Measurements from ENCODE around the gene UNCX. TPM values are rescaled to one million over a fixed set of nuclear protein-coding genes. Genes with fewer than 3 reads are reported as not detected.
"Not testable (repeated sequence)": the region's sequence is repeated elsewhere in the genome, so short reads cannot be mapped to it uniquely, and the experiment has no call there.

UNCX gene
- total and polyA plus RNA-seq, 2 experiments from 2014 or later = 6.7 to 11.8 TPM

GRCh38 chr7:1260244-1260635 is 27.6 kb downstream of the UNCX start:
- Histone ChIP-seq H3K9me3 (ENCODE audit: low read depth) (no peaks in the 10 kb centered on the region), H3K27me3 (peaks cover 27% of the 10 kb centered on the region), H3K4me1 (ENCODE audit: low read depth) (no peaks in the 10 kb centered on the region), H3K4me3 (no peak overlapping the region), H3K27ac (no peak overlapping the region), H3K36me3 (no peaks in the 10 kb centered on the region)
- TF ChIP-seq CTCF (IDR thresholded peaks at IDR 0.05; ENCODE audit: low read depth, low read length) = no peak
- no peak for DNase-seq (ENCODE audit: low read depth in 1 of 2, low spot score in 1 of 2)

GRCh38 chr7:1261036-1261435 is 28.4 kb downstream of the UNCX start:
- H3K4me1 ChIP-seq (ENCODE audit: low read depth); DNase-seq (ENCODE audit: low read depth in 1 of 2, low spot score in 1 of 2); H3K4me3 ChIP-seq; H3K9me3 ChIP-seq (ENCODE audit: low read depth); H3K36me3 ChIP-seq; H3K27ac ChIP-seq: not testable (repeated sequence)
- H3K27me3 ChIP-seq = peaks cover 30% of the 10 kb centered on the region

GRCh38 chr7:1262441-1262840 is 29.8 kb downstream of the UNCX start:
- no peak for TF ChIP-seq CTCF (IDR thresholded peaks at IDR 0.05; ENCODE audit: low read depth, low read length)
- Histone ChIP-seq H3K27me3 (peaks cover 28% of the 10 kb centered on the region), H3K36me3 (no peaks in the 10 kb centered on the region)

GRCh38 chr7:1263391-1263951 is 30.8 kb downstream of the UNCX start:
- DNase-seq (ENCODE audit: low read depth in 1 of 2, low spot score in 1 of 2) = no peak
- Histone ChIP-seq H3K4me1 (ENCODE audit: low read depth) (no peaks in the 10 kb centered on the region), H3K9me3 (ENCODE audit: low read depth) (no peaks in the 10 kb centered on the region), H3K27ac (no peak overlapping the region), H3K4me3 (no peak overlapping the region), H3K36me3 (no peaks in the 10 kb centered on the region), H3K27me3 (peaks cover 28% of the 10 kb centered on the region)
- TF ChIP-seq CTCF (IDR thresholded peaks at IDR 0.05; ENCODE audit: low read depth, low read length) = no peak

More at GRCh38 chr7:1262441-1262840, 29.8 kb downstream of the UNCX start:
- no peaks in the 10 kb centered on the region for H3K4me1 ChIP-seq (ENCODE audit: low read depth)
- no peak overlapping the region for H3K27ac ChIP-seq
- DNase-seq (ENCODE audit: low read depth in 1 of 2, low spot score in 1 of 2) = no peak
- no peak overlapping the region for H3K4me3 ChIP-seq
- no peaks in the 10 kb centered on the region for H3K9me3 ChIP-seq (ENCODE audit: low read depth)

GRCh38 chr7:1264345-1265280 is 31.9 kb downstream of the UNCX start:
- Histone ChIP-seq H3K4me3 (no peak overlapping the region), H3K36me3 (no peaks in the 10 kb centered on the region), H3K27ac (no peak overlapping the region), H3K9me3 (ENCODE audit: low read depth) (no peaks in the 10 kb centered on the region), H3K4me1 (ENCODE audit: low read depth) (no peaks in the 10 kb centered on the region), H3K27me3 (peaks cover 28% of the 10 kb centered on the region)
- no peak for TF ChIP-seq CTCF (IDR thresholded peaks at IDR 0.05; ENCODE audit: low read depth, low read length)
- DNase-seq (ENCODE audit: low read depth in 1 of 2, low spot score in 1 of 2) = no peak

All from cardiac muscle cell (in vitro differentiated cells and primary cell).